Activated B cell treated with CpG ODN at 0.5 μM for 24 hours (primary cell): Measurements from ENCODE around the gene SELENBP1. TPM values are rescaled to one million over a fixed set of nuclear protein-coding genes. Genes with fewer than 3 reads are reported as not detected.
"Not testable (repeated sequence)": the region's sequence is repeated elsewhere in the genome, so short reads cannot be mapped to it uniquely, and the experiment has no call there.

ENCODE experiments used
- ATAC-seq: fragments of 200-7000 bp; cut with Tn5 transposase; one replicate; pipeline ENCODE4 v1.10.0; 2021; ENCODE audit warnings: low read depth, mild to moderate bottlenecking, moderate library complexity
- CTCF ChIA-PET: fragments of 350-600 bp; sonication (Branson Sonifier 250); formaldehyde crosslinking; loops from one replicate; lab custom pipeline; 2021; ENCODE audit warnings: antibody characterized with exemption; lab: Charles Lee
- POLR2A ChIA-PET: fragments of 350-600 bp; sonication (Branson Sonifier 250); formaldehyde crosslinking; loops from one replicate; lab custom pipeline; 2021; ENCODE audit warnings: antibody characterized with exemption; lab: Charles Lee
- DNase-seq: peaks from one replicate; pipeline ENCODE4 v3.0.0; 2022
- H3K27ac Mint-ChIP-seq: one replicate; pipeline ENCODE4 v1.8.0; 2020; ENCODE audit warnings: mixed read lengths
- H3K27me3 Mint-ChIP-seq: one replicate; pipeline ENCODE4 v1.8.0; 2021; ENCODE audit warnings: mixed read lengths
- H3K36me3 Mint-ChIP-seq: one replicate; pipeline ENCODE4 v1.8.0; 2021; ENCODE audit warnings: low read depth, mixed read lengths
- H3K4me1 Mint-ChIP-seq: one replicate; pipeline ENCODE4 v1.8.0; 2021; ENCODE audit warnings: mixed read lengths
- H3K4me3 Mint-ChIP-seq: one replicate; pipeline ENCODE4 v1.8.0; 2020; ENCODE audit warnings: mild to moderate bottlenecking, mixed read lengths
- H3K9me3 Mint-ChIP-seq: one replicate; pipeline ENCODE4 v1.8.0; 2020; ENCODE audit warnings: mixed read lengths
- CTCF ChIP-seq: fragments of 200-600 bp; IDR thresholded peaks from one replicate; pipeline ENCODE4 v1.8.0; 2022; ENCODE audit warnings: antibody characterized with exemption, mild to moderate bottlenecking
- intact Hi-C: fragments of 100-400 bp; cut with micrococcal nuclease; formaldehyde crosslinking; loops from one replicate; pipeline ENCODE4 v1.15.1; 2024
- total RNA-seq: library from RNA; stranded (reverse); gene quantifications from 2 replicates; pipeline ENCODE4 v1.2.3, GENCODE V29; 2022

The SELENBP1 gene
- total RNA-seq, 1 donor from 2014 or later: not detected

GRCh38 chr1:151364996-151365395 is 7.5 kb downstream of the SELENBP1 start:
- H3K27me3 Mint-ChIP-seq: no peaks in the 10 kb centered on the region
- H3K4me3 Mint-ChIP-seq: no peak overlapping the region
- ATAC-seq (no peak), DNase-seq (no peak)
- H3K27ac Mint-ChIP-seq: no peak overlapping the region
- no peak for TF ChIP-seq CTCF
- no peaks in the 10 kb centered on the region for H3K36me3 Mint-ChIP-seq
- intact Hi-C loops: no loop called here
- H3K9me3 Mint-ChIP-seq: no peaks in the 10 kb centered on the region
- no peaks in the 10 kb centered on the region for H3K4me1 Mint-ChIP-seq
- POLR2A ChIA-PET: interaction anchor here (1.1 kb wide), 1 partner anchor 38 kb away, joined by 3 read pairs; the partner anchor contains the start of gene PI4KB
- CTCF ChIA-PET: no interaction called here

GRCh38 chr1:151362308-151363155 is 10.0 kb downstream of the SELENBP1 start:
- Mint-ChIP-seq H3K4me1 (no peaks in the 10 kb centered on the region), H3K9me3 (no peaks in the 10 kb centered on the region), H3K36me3 (no peaks in the 10 kb centered on the region), H3K27me3 (no peaks in the 10 kb centered on the region), H3K27ac (no peak overlapping the region), H3K4me3 (no peak overlapping the region)
- TF ChIP-seq CTCF: no peak
- ChIA-PET POLR2A (no interaction called here), CTCF (no interaction called here)
- ATAC-seq (no peak), DNase-seq (no peak)
- intact Hi-C loops: no loop called here

- TF ChIP-seq CTCF: no peak
- DNase-seq: no peak
- no peak overlapping the region for H3K27ac Mint-ChIP-seq
- ChIA-PET CTCF (no interaction called here), POLR2A (no interaction called here)
- no peak for ATAC-seq
- no peaks in the 10 kb centered on the region for H3K36me3 Mint-ChIP-seq
- H3K27me3 Mint-ChIP-seq: no peaks in the 10 kb centered on the region
- H3K4me3 Mint-ChIP-seq: no peak overlapping the region
- intact Hi-C loops: no loop called here
- H3K4me1 Mint-ChIP-seq: no peaks in the 10 kb centered on the region
- H3K9me3 Mint-ChIP-seq: no peaks in the 10 kb centered on the region
Observed at GRCh38 chr1:151361883-151362282, 10.6 kb downstream of the SELENBP1 start.

- ChIA-PET CTCF (no interaction called here), POLR2A (interaction anchor here (0.7 to 1.1 kb wide), 2 partner anchors 10 to 16 kb away, joined by 3 read pairs; partner anchors contain the start of gene RFX5)
- Mint-ChIP-seq H3K27me3 (no peaks in the 10 kb centered on the region), H3K4me3 (no peak overlapping the region), H3K9me3 (peaks cover 4% of the 10 kb centered on the region), H3K4me1 (no peaks in the 10 kb centered on the region), H3K27ac (no peak overlapping the region), H3K36me3 (no peaks in the 10 kb centered on the region)
- no peak for TF ChIP-seq CTCF
- ATAC-seq (no peak), DNase-seq (no peak)
- intact Hi-C loops: no loop called here
Observed at GRCh38 chr1:151356696-151357095, 15.8 kb downstream of the SELENBP1 start.

GRCh38 chr1:151352021-151352718 is 20.3 kb downstream of the SELENBP1 start:
- DNase-seq (no peak), ATAC-seq (no peak)
- no peak for TF ChIP-seq CTCF
- peaks cover 15% of the 10 kb centered on the region for H3K4me1 Mint-ChIP-seq
- H3K36me3 Mint-ChIP-seq: peaks cover 3% of the 10 kb centered on the region
- no peaks in the 10 kb centered on the region for H3K27me3 Mint-ChIP-seq
- intact Hi-C loops: no loop called here
- POLR2A ChIA-PET: interaction anchor here (0.6 to 5.5 kb wide), 3 partner anchors 25 to 282 kb away, joined by 4 to 61 read pairs (median 4); partner anchors contain the start of genes PI4KB and PSMB4
- peaks cover 4% of the 10 kb centered on the region for H3K9me3 Mint-ChIP-seq
- CTCF ChIA-PET: no interaction called here
- no peak overlapping the region for H3K4me3 Mint-ChIP-seq
- H3K27ac Mint-ChIP-seq: no peak overlapping the region

GRCh38 chr1:151350323-151350722 is 22.2 kb downstream of the SELENBP1 start:
- ATAC-seq, H3K4me3 Mint-ChIP-seq, H3K9me3 Mint-ChIP-seq, H3K27me3 Mint-ChIP-seq, H3K27ac Mint-ChIP-seq, intact Hi-C loops, DNase-seq: not testable (repeated sequence)
- H3K4me1 Mint-ChIP-seq: peaks cover 32% of the 10 kb centered on the region
- H3K36me3 Mint-ChIP-seq: peaks cover 20% of the 10 kb centered on the region
- ChIA-PET CTCF (interaction anchor here (0.7 to 1.3 kb wide), 2 partner anchors 10 to 57 kb away, joined by 4 to 7 read pairs; no protein-coding TSS in a partner anchor), POLR2A (interaction anchor here (0.7 to 5.5 kb wide), 4 partner anchors 23 to 127 kb away, joined by 3 to 61 read pairs (median 22); partner anchors contain the start of genes PI4KB and PSMB4)
